Smooth muscle cell (in vitro differentiated cells): ENCODE measurements around the gene FIBCD1. TPM values are rescaled to one million over a fixed set of nuclear protein-coding genes. Genes with fewer than 3 reads are reported as not detected.
"Not testable (repeated sequence)": the region's sequence is repeated elsewhere in the genome, so short reads cannot be mapped to it uniquely, and the experiment has no call there.

ENCODE experiments used
- DNase-seq: peaks from one replicate; lab custom pipeline; 2025; ENCODE audit not compliant: unreplicated experiment; lab: John Stamatoyannopoulos, UW
- H2AFZ ChIP-seq: fragments of 200-600 bp; sonication (generic); 2 replicates; pipeline ENCODE4 v1.6.0; 2016; ENCODE audit warnings: antibody characterized with exemption, low read depth, mild to moderate bottlenecking
- H3F3A ChIP-seq: fragments of 200-600 bp; sonication (generic); 2 replicates; pipeline ENCODE4 v1.6.0; 2017; ENCODE audit warnings: antibody characterized with exemption, low read depth
- H3K27ac ChIP-seq: fragments of 200-600 bp; sonication (generic); 2 replicates; pipeline ENCODE4 v1.5.1; 2016; ENCODE audit warnings: low read depth, mild to moderate bottlenecking
- H3K27me3 ChIP-seq: fragments of 200-600 bp; sonication (generic); 2 replicates; pipeline ENCODE4 v1.6.1; 2016; ENCODE audit warnings: low read depth, mild to moderate bottlenecking
- H3K36me3 ChIP-seq: fragments of 200-600 bp; sonication (generic); 2 replicates; pipeline ENCODE4 v1.5.1; 2016; ENCODE audit warnings: low read depth
- H3K4me1 ChIP-seq: fragments of 200-600 bp; sonication (generic); 2 replicates; pipeline ENCODE4 v1.5.1; 2016; ENCODE audit warnings: low read depth
- H3K4me2 ChIP-seq: fragments of 200-600 bp; sonication (generic); 2 replicates; pipeline ENCODE4 v1.6.0; 2016; ENCODE audit warnings: mild to moderate bottlenecking
- H3K4me3 ChIP-seq: fragments of 200-600 bp; sonication (generic); 2 replicates; pipeline ENCODE4 v1.5.1; 2016; ENCODE audit warnings: mild to moderate bottlenecking
- H3K79me2 ChIP-seq: fragments of 200-600 bp; sonication (generic); 2 replicates; pipeline ENCODE4 v1.6.0; 2016; ENCODE audit warnings: low read depth, mild to moderate bottlenecking
- H3K9ac ChIP-seq: fragments of 200-600 bp; sonication (generic); 2 replicates; pipeline ENCODE4 v1.6.0; 2016; ENCODE audit warnings: low read depth
- H3K9me3 ChIP-seq: fragments of 200-600 bp; sonication (generic); replicated peaks from 2 replicates; pipeline ENCODE4 v1.5.1; 2016; ENCODE audit warnings: low read depth
- H4K20me1 ChIP-seq: fragments of 200-600 bp; sonication (generic); 2 replicates; pipeline ENCODE4 v1.6.0; 2016; ENCODE audit warnings: low read depth
- WGBS: methylation state at CpG from one replicate; pipeline ENCODE4 v1.1.7; 2016; ENCODE audit warnings: low lambda C conversion rate; 5-methylcytosine and 5-hydroxymethylcytosine counted together
- polyA plus RNA-seq: library from polyadenylated mRNA; unstranded; fragments of >200 nt; fragmentation: Nextera tagmentation; extraction: Ambion mirVana; gene quantifications from 2 replicates; pipeline ENCODE4 v1.2.1, GENCODE V29; 2016
- total RNA-seq: library from RNA; depleted of rRNA; stranded (reverse); fragments of >200 nt; gene quantifications from 2 replicates; pipeline ENCODE4 v1.2.3, GENCODE V29; 2014
- TF ChIP-seq, protein P1 (sequence below): fragments of 200-600 bp; sonication (generic); IDR thresholded peaks from 2 replicates; pipeline ENCODE4 v1.5.1; 2017; ENCODE audit warnings: borderline replicate concordance, mild to moderate bottlenecking, antibody characterized with exemption; ENCODE audit not compliant: insufficient read depth, poor library complexity, severe bottlenecking

FIBCD1 gene
- total and polyA plus RNA-seq, 2 experiments from 2014 or later = 1.8 to 4.7 TPM

DNA sequence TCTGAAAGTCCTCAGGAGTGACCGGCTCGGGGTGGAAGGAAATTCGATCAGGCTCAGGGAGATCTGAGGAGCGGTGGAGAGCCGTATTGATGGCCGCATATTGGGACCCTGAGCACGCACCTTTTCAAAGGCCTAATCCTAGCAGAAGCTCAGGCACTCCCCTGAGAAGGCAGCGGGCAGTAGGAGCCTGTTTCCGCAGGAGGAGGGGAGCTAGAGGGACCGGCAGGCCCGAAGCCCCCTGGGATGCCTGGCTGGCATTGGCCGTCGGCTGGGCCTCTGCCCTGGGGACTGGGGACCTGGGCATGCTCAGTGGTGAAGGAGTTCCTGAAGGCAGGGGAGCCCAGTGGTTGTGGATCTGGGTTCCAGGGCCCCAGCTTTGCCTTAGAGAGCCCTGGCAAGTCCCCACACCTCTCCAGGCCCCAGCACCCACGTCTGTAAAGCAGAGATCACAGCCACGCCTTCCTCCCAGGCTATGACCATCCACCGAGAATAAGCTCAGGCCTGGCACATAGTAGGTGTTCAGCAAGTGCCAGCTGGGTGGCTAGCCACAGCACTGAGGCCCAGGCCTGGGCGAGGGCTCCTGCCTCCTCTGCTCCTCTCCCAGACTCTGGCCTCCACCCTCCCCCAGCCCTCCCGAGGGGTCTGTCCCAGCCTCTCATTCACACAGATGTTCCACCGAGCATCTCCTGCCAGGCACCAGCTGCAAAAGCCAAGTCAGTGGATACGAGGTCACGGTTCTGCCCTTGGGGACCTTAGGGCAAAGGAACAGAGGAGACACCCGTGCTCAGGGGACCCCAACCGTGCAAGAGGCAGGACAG, 25.2 kb downstream of the FIBCD1 start:
- TF ChIP-seq, protein P1, sequence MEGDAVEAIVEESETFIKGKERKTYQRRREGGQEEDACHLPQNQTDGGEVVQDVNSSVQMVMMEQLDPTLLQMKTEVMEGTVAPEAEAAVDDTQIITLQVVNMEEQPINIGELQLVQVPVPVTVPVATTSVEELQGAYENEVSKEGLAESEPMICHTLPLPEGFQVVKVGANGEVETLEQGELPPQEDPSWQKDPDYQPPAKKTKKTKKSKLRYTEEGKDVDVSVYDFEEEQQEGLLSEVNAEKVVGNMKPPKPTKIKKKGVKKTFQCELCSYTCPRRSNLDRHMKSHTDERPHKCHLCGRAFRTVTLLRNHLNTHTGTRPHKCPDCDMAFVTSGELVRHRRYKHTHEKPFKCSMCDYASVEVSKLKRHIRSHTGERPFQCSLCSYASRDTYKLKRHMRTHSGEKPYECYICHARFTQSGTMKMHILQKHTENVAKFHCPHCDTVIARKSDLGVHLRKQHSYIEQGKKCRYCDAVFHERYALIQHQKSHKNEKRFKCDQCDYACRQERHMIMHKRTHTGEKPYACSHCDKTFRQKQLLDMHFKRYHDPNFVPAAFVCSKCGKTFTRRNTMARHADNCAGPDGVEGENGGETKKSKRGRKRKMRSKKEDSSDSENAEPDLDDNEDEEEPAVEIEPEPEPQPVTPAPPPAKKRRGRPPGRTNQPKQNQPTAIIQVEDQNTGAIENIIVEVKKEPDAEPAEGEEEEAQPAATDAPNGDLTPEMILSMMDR = no peak
- Histone ChIP-seq H3K36me3 (no peaks in the 10 kb centered on the region), H3F3A (no peaks in the 10 kb centered on the region), H3K9me3 (no peaks in the 10 kb centered on the region), H3K4me2 (no peak overlapping the region), H3K27ac (no peak overlapping the region), H3K79me2 (no peaks in the 10 kb centered on the region), H3K27me3 (no peaks in the 10 kb centered on the region), H3K9ac (no peak overlapping the region), H4K20me1 (no peaks in the 10 kb centered on the region), H3K4me1 (no peaks in the 10 kb centered on the region), H2AFZ (no peak overlapping the region), H3K4me3 (no peak overlapping the region)
- WGBS = 82% methylated on average over 23 of the region's 23 CpGs
- no peak for DNase-seq

DNA sequence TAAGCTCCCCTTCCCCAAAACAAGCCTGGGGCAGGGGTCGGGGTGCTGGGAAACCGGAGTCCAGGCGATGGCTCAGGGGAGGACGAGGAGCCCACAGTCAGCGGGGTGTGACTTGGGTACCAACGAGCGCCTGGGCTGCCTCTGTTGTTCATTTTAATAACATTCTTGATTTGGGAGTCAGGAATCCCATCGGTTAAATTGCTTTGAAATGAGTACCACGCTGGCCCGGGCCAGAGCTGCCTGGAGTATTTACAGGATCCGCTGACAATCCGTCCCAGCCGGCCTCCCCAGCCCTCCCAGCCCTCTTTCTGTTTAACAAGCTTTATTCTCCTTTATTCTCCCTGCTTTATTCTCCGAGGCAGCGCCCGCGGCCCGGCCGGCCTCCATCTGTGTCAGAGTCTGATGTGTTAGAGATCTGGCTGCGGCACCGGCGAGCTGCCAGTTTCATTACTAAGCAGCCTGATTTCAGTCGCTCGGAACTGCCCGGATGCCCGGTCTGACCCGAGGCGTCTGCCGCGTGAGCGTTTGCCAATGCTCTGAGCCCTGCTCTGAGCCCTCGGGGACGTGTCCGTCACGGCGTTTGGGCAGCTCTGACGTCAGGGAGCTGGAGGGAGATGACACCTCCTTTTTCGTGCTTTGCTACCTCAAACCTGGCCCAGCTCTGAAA, 26.0 kb downstream of the FIBCD1 start:
- no peaks in the 10 kb centered on the region for H3K27me3 ChIP-seq
- no peak overlapping the region for H3K27ac ChIP-seq
- H3K79me2 ChIP-seq = no peaks in the 10 kb centered on the region
- H4K20me1 ChIP-seq = no peaks in the 10 kb centered on the region
- H3K4me2 ChIP-seq = no peak overlapping the region
- H3K9ac ChIP-seq = no peak overlapping the region
- 86% methylated on average over 38 of the region's 38 CpGs for WGBS
- no peak overlapping the region for H2AFZ ChIP-seq
- no peaks in the 10 kb centered on the region for H3K9me3 ChIP-seq
- TF ChIP-seq, protein P1 = no peak
- no peak overlapping the region for H3K4me3 ChIP-seq
- DNase-seq = no peak
- no peaks in the 10 kb centered on the region for H3K36me3 ChIP-seq
- no peaks in the 10 kb centered on the region for H3K4me1 ChIP-seq
- no peaks in the 10 kb centered on the region for H3F3A ChIP-seq

DNA sequence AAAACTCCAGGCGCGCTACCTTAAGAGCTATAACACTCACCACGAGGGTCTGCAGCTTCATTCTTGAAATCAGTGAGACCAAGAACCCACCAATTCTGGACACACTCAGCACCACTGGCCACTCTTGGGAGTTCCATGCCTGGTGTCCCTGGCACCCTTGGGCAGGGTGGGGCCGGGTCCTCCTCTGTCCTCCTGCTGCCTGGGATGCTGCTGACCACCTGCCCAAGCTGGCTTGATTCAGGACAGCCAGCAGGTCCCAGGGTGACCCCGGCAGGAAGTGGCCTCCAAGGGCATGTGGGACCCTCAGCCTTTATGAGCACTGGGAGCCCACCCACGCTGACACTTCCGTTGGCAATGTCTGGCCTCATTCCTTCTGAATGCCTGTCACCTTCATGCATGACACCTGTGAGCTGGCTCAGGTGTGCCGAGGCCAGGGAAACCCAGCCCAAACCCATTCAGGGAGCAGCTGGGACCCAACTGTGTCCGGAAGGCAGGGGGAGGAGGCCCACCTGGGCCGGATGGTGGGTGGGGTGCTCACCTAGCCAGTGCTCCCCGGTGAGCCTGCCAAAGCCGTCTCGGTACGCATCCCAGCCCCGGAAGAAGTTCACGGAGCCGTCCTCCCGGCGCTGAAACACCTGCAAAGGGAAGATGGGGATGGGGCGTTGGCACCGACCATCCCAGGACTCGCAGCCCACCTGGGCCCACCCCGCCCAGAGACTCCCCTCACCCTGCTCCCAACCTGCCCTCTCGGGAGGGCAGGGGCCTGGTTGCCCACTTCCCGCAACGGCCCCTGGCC, 27.6 kb downstream of the FIBCD1 start:
- Histone ChIP-seq H3K27ac (no peak overlapping the region), H3K4me3 (no peak overlapping the region), H3K9ac (no peak overlapping the region), H3K4me1 (no peaks in the 10 kb centered on the region), H3K9me3 (no peaks in the 10 kb centered on the region), H3K27me3 (no peaks in the 10 kb centered on the region), H3K36me3 (no peaks in the 10 kb centered on the region), H3F3A (no peaks in the 10 kb centered on the region), H2AFZ (no peak overlapping the region), H4K20me1 (no peaks in the 10 kb centered on the region), H3K79me2 (no peaks in the 10 kb centered on the region), H3K4me2 (no peak overlapping the region)
- no peak for DNase-seq
- TF ChIP-seq, protein P1 = no peak
- 95% methylated on average over 26 of the region's 26 CpGs for WGBS

DNA sequence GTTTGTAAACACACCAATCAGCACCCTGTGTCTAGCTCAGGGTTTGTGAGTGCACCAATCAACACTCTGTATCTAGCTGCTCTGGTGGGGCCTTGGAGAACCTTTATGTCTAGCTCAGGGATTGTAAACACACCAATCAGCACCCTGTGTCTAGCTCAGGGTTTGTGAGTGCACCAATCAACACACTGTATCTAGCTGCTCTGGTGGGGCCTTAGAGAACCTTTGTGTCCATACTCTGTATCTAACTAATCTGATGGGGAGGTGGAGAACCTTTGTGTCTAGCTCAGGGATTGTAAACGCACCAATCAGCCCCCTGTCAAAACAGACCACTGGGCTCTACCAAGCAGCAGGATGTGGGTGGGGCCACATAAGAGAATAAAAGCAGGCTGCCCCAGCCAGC, 28.4 kb downstream of the FIBCD1 start:
- not testable (repeated sequence) for H4K20me1 ChIP-seq, H3K36me3 ChIP-seq, H3K9ac ChIP-seq, H3F3A ChIP-seq, H3K9me3 ChIP-seq, DNase-seq, H3K4me2 ChIP-seq, H2AFZ ChIP-seq, H3K4me1 ChIP-seq, H3K79me2 ChIP-seq, H3K27ac ChIP-seq, H3K27me3 ChIP-seq, H3K4me3 ChIP-seq
- WGBS = 69% methylated on average over 1 of the region's 1 CpG

DNA sequence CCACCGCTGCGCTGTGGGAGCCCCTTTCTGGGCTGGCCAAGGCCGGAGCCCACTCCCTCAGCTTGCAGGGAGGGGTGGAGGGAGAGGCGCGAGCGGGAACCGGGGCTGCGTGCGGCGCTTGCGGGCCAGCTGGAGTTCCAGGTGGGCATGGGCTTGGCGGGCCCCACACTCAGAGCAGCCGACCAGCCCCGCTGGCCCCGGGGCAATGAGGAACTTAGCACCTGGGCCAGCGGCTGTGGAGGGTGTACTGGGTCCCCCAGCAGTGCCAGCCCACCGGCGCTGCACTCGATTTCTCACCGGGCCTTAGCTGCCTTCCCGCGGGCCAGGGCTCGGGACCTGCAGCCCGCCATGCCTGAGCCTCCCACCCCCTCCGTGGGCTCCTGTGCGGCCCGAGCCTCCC, 29.0 kb downstream of the FIBCD1 start:
- H3K79me2 ChIP-seq, H4K20me1 ChIP-seq, H3K9ac ChIP-seq, H3K4me3 ChIP-seq, DNase-seq, H3K4me2 ChIP-seq, H3K27ac ChIP-seq, H3K9me3 ChIP-seq, H3K4me1 ChIP-seq, H3K27me3 ChIP-seq, H2AFZ ChIP-seq, H3F3A ChIP-seq, H3K36me3 ChIP-seq: not testable (repeated sequence)
- 90% methylated on average over 19 of the region's 27 CpGs for WGBS
